Colonic mucosa (tissue), 4 donors: Measurements from ENCODE around the gene CADM1. TPM values are rescaled to one million over a fixed set of nuclear protein-coding genes. Genes with fewer than 3 reads are reported as not detected.

Experiments
- DNase-seq: peaks from one replicate; pipeline ENCODE4 v3.0.0-alpha.2; 2020
- H3K27ac ChIP-seq: fragments of 200-600 bp; one replicate; pipeline ENCODE4 v1.8.0; 2021
- H3K27me3 ChIP-seq: fragments of 200-600 bp; one replicate; pipeline ENCODE4 v1.8.0; 2021
- H3K36me3 ChIP-seq: fragments of 200-600 bp; one replicate; pipeline ENCODE4 v1.8.0; 2021
- H3K4me1 ChIP-seq: fragments of 200-600 bp; one replicate; pipeline ENCODE4 v1.8.0; 2021; ENCODE audit warnings: mild to moderate bottlenecking
- H3K4me3 ChIP-seq: fragments of 200-600 bp; one replicate; pipeline ENCODE4 v1.8.0; 2021
- H3K9ac ChIP-seq, 2 donors: one replicate each; pipeline ENCODE4 v1.7.0; 2013; ENCODE audit warnings: control low read depth in 2 of 2, low read depth in 2 of 2, low read length in 2 of 2
- H3K9me3 ChIP-seq: fragments of 200-600 bp; one replicate; pipeline ENCODE4 v1.8.0; 2021
- CTCF ChIP-seq: fragments of 200-600 bp; IDR thresholded peaks from one replicate; pipeline ENCODE4 v1.8.0; 2022; ENCODE audit warnings: antibody characterized with exemption, mild to moderate bottlenecking
- intact Hi-C: fragments of 100-400 bp; cut with DNase I; formaldehyde crosslinking; loops from one replicate; pipeline ENCODE4 v1.14.1; 2022
- total RNA-seq, 2 donors: library from RNA; stranded (reverse); fragmentation: NEBNext Ultra II Directional in 1 of 2; extraction: Animal tissue kit (Norgen Biotek cat#: 25700) in 1 of 2; gene quantifications; one replicate each; pipeline ENCODE4 v1.2.1, GENCODE V29; 2021
- donor health status: healthy.
- donor health status: DM: no; HTN: no; CAD: no.
- donor health status: DM: no; HTN: no; CAD: no.

The CADM1 gene
- total RNA-seq, 2 donors from 2014 or later = 5.2 to 6.4 TPM

GRCh38 chr11:115378557-115378956 is 125.7 kb downstream of the CADM1 start:
- Histone ChIP-seq H3K4me3 (no peak overlapping the region), H3K9ac (no peak overlapping the region), H3K27ac (no peak overlapping the region), H3K36me3 (no peaks in the 10 kb centered on the region), H3K27me3 (no peaks in the 10 kb centered on the region), H3K4me1 (no peaks in the 10 kb centered on the region), H3K9me3 (no peaks in the 10 kb centered on the region)
- no peak for DNase-seq
- TF ChIP-seq CTCF = no peak
- intact Hi-C loops = no loop called here

DNA sequence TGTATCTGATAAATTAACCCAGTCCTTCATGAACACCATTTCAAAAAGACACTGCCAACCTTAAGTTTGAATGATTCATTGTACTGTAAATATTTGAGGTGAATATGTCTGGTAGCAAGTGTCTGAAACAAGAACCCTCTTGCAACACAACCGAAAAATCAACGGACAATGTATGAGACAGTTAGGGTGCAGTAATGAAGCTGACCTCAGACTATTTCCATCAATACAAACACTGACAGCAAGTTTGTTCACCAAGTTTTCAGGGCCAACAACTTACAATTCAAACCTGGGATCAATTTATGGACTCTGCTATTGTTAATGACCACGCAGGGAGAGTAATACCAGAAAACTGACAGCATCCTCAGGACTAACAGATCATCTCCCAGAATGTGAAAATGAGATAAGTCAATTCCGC is 126.3 kb downstream of the CADM1 start:
- no peak for TF ChIP-seq CTCF
- H3K4me3 ChIP-seq = no peak overlapping the region
- intact Hi-C loops = no loop called here

GRCh38 chr11:115368616-115369015 is 135.6 kb downstream of the CADM1 start:
- Histone ChIP-seq H3K4me1 (no peaks in the 10 kb centered on the region), H3K4me3 (no peak overlapping the region), H3K9ac (no peak overlapping the region), H3K27me3 (no peaks in the 10 kb centered on the region), H3K36me3 (no peaks in the 10 kb centered on the region), H3K9me3 (no peaks in the 10 kb centered on the region), H3K27ac (no peak overlapping the region)
- intact Hi-C loops = no loop called here
- no peak for DNase-seq
- TF ChIP-seq CTCF = no peak

More for the DNA sequence above, 126.3 kb downstream of the CADM1 start:
- Histone ChIP-seq H3K27ac (no peak overlapping the region), H3K9ac (no peak overlapping the region), H3K4me1 (no peaks in the 10 kb centered on the region), H3K36me3 (no peaks in the 10 kb centered on the region), H3K9me3 (no peaks in the 10 kb centered on the region), H3K27me3 (no peaks in the 10 kb centered on the region)
- DNase-seq = no peak

DNA sequence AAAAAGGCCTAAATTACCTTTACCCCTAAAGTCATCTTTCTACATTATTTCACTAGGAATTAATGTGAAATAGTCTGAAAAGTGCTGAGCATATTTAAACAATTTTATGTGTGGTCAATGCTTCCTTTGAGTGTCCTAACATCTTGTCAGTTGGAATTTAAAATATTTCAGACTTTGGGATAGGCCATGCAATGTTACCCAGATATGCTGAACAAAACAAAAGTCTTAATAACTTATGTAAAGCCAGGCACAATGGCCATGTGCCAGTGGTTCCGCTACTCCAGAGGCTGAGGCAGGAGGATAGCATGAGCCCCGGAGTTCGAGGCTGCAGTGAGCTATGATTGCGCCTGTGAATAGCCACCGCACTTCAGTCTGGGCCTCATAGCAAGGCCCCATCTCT is 137.4 kb downstream of the CADM1 start:
- no peaks in the 10 kb centered on the region for H3K9me3 ChIP-seq
- TF ChIP-seq CTCF = no peak

GRCh38 chr11:115365907-115366306 is 138.3 kb downstream of the CADM1 start:
- Histone ChIP-seq H3K4me3 (no peak overlapping the region), H3K27me3 (no peaks in the 10 kb centered on the region), H3K36me3 (no peaks in the 10 kb centered on the region), H3K4me1 (no peaks in the 10 kb centered on the region), H3K9ac (no peak overlapping the region), H3K9me3 (no peaks in the 10 kb centered on the region), H3K27ac (no peak overlapping the region)
- no peak for DNase-seq
- intact Hi-C loops = no loop called here
- TF ChIP-seq CTCF = no peak

More for the DNA sequence above, 137.4 kb downstream of the CADM1 start:
- no peak overlapping the region for H3K9ac ChIP-seq
- H3K36me3 ChIP-seq = no peaks in the 10 kb centered on the region
- no peak overlapping the region for H3K27ac ChIP-seq
- H3K4me3 ChIP-seq = no peak overlapping the region
- no peak for DNase-seq
- H3K27me3 ChIP-seq = no peaks in the 10 kb centered on the region
- no peaks in the 10 kb centered on the region for H3K4me1 ChIP-seq
- intact Hi-C loops = no loop called here

GRCh38 chr11:115364896-115365295 is 139.3 kb downstream of the CADM1 start:
- Histone ChIP-seq H3K36me3 (no peaks in the 10 kb centered on the region), H3K9me3 (no peaks in the 10 kb centered on the region), H3K9ac (no peak overlapping the region), H3K27ac (no peak overlapping the region), H3K4me3 (no peak overlapping the region), H3K4me1 (no peaks in the 10 kb centered on the region), H3K27me3 (no peaks in the 10 kb centered on the region)
- no peak for TF ChIP-seq CTCF
- intact Hi-C loops = no loop called here
- no peak for DNase-seq
